ACHN (cell line): ENCODE results near the gene ZDHHC8.

Source experiments
- DNase-seq: peaks from one replicate; pipeline ENCODE4 v3.0.0-alpha.2; 2015
- in situ Hi-C: cut with HindIII; loops from 2 replicates; pipeline ENCODE4 v1.10.0; 2017; ENCODE audit warnings: low sequenced_read_pairs, low pct_ligation_motif_present, low pct_unique_long_range_greater_than_20kb

The ZDHHC8 gene

GRCh38 chr22:20137113-20137512, 5.5 kb downstream of the ZDHHC8 start:
- no peak for DNase-seq
- in situ Hi-C loops, result no loop called here

- DNase-seq, result no peak
- in situ Hi-C loops, result no loop called here
Observed at GRCh38 chr22:20137671-20138416, 6.2 kb downstream of the ZDHHC8 start.

- DNase-seq, result no peak
Observed at GRCh38 chr22:20138417-20138738, 6.8 kb downstream of the ZDHHC8 start.

GRCh38 chr22:20138868-20139267, 7.3 kb downstream of the ZDHHC8 start:
- in situ Hi-C loops, result no loop called here
- DNase-seq, result no peak

More at GRCh38 chr22:20138417-20138738, 6.8 kb downstream of the ZDHHC8 start:
- in situ Hi-C loops, result no loop called here

- no peak for DNase-seq
- in situ Hi-C loops, result no loop called here
Observed at GRCh38 chr22:20139391-20140106, 7.9 kb downstream of the ZDHHC8 start.

GRCh38 chr22:20140107-20140445, 8.5 kb downstream of the ZDHHC8 start:
- DNase-seq, result no peak
- in situ Hi-C loops, result no loop called here

GRCh38 chr22:20140521-20140964, 8.9 kb downstream of the ZDHHC8 start:
- no peak for DNase-seq
- in situ Hi-C loops, result no loop called here

GRCh38 chr22:20141186-20142077, 9.8 kb downstream of the ZDHHC8 start:
- in situ Hi-C loops, result no loop called here
- DNase-seq, result peak; percentile 91

GRCh38 chr22:20142711-20143621, 11.4 kb downstream of the ZDHHC8 start:
- DNase-seq, result no peak
- in situ Hi-C loops, result no loop called here

- in situ Hi-C loops, result no loop called here
Observed at GRCh38 chr22:20143883-20144665, 12.5 kb downstream of the ZDHHC8 start.

GRCh38 chr22:20145206-20145831, 13.7 kb downstream of the ZDHHC8 start:
- in situ Hi-C loops, result no loop called here
- DNase-seq, result no peak

More at GRCh38 chr22:20143883-20144665, 12.5 kb downstream of the ZDHHC8 start:
- DNase-seq, result no peak

- DNase-seq, result no peak
- in situ Hi-C loops, result no loop called here
Observed at GRCh38 chr22:20145832-20146223, 14.2 kb downstream of the ZDHHC8 start.

GRCh38 chr22:20146777-20147176, 15.2 kb downstream of the ZDHHC8 start:
- no peak for DNase-seq
- in situ Hi-C loops, result no loop called here

GRCh38 chr22:20147237-20147988, 15.8 kb downstream of the ZDHHC8 start:
- in situ Hi-C loops, result no loop called here
- no peak for DNase-seq

GRCh38 chr22:20148414-20148813, 16.8 kb downstream of the ZDHHC8 start:
- in situ Hi-C loops, result no loop called here
- DNase-seq, result no peak
